IMR-90 (cell line): ENCODE data around the gene DAAM2. TPM values are rescaled to one million over a fixed set of nuclear protein-coding genes. Genes with fewer than 3 reads are reported as not detected.

ENCODE experiments used
- ATAC-seq: fragments of 200-7000 bp; cut with Tn5 transposase; 2 replicates; pipeline ENCODE4 v1.9.1; 2020; ENCODE audit warnings: low read depth, mild to moderate bottlenecking, moderate library complexity
- BruUV-seq: library from RNA; stranded (reverse); fragments of 400-500 nt; replicated peaks from 2 replicates; lab custom pipeline; 2021; lab: Mats Ljungman, UMichigan
- CTCF ChIA-PET: fragments of 300-600 bp; formaldehyde crosslinking; extraction: SDS; loops from one replicate; lab custom pipeline; 2021; ENCODE audit warnings: antibody characterized with exemption; lab: Yijun Ruan, JAX
- POLR2A ChIA-PET: fragments of 300-600 bp; sonication (Branson Sonifier 250); formaldehyde crosslinking; loops from one replicate; lab custom pipeline; 2022; ENCODE audit warnings: antibody characterized with exemption; ENCODE audit not compliant: unreplicated experiment; lab: Charles Lee
- DNase-seq: peaks from one replicate; pipeline ENCODE4 v3.0.0; 2013
- H2AFZ ChIP-seq: replicated peaks from 2 replicates; pipeline ENCODE3; 2013; ENCODE audit warnings: low read length, mild to moderate bottlenecking; ENCODE audit not compliant: poor library complexity
- H2AK5ac ChIP-seq: 2 replicates; pipeline ENCODE4 v1.6.1; 2013; ENCODE audit warnings: low read depth, low read length, inconsistent platforms
- H2AK9ac ChIP-seq: replicated peaks from 2 replicates; pipeline ENCODE3; 2013; ENCODE audit warnings: mild to moderate bottlenecking, low read depth, low read length, moderate library complexity; ENCODE audit not compliant: poor library complexity
- H2BK120ac ChIP-seq: 2 replicates; pipeline ENCODE4 v1.6.1; 2013; ENCODE audit warnings: low read depth, low read length, inconsistent platforms
- H2BK15ac ChIP-seq: 3 replicates; pipeline ENCODE4 v1.6.1; 2013; ENCODE audit warnings: low read depth, low read length, inconsistent platforms
- H2BK20ac ChIP-seq: 2 replicates; pipeline ENCODE4 v1.6.1; 2013; ENCODE audit warnings: low read depth, mild to moderate bottlenecking, inconsistent platforms, low read length, moderate library complexity
- H2BK5ac ChIP-seq: 2 replicates; pipeline ENCODE4 v1.6.1; 2013; ENCODE audit warnings: mild to moderate bottlenecking, low read depth, low read length, inconsistent platforms; ENCODE audit not compliant: poor library complexity, severe bottlenecking
- H3K14ac ChIP-seq: replicated peaks from 2 replicates; pipeline ENCODE4 v1.6.1; 2013; ENCODE audit warnings: low read depth, low read length, inconsistent platforms
- H3K18ac ChIP-seq: 2 replicates; pipeline ENCODE4 v1.6.1; 2013; ENCODE audit warnings: low read depth, low read length, control low read depth
- H3K23ac ChIP-seq: 2 replicates; pipeline ENCODE4 v1.6.1; 2013; ENCODE audit warnings: low read depth, low read length, inconsistent platforms
- H3K27ac ChIP-seq: 2 replicates; pipeline ENCODE4 v1.5.1; 2013; ENCODE audit warnings: mild to moderate bottlenecking, control low read depth, low read length; ENCODE audit not compliant: insufficient read depth
- H3K27me3 ChIP-seq: 2 replicates; pipeline ENCODE4 v1.6.1; 2013; ENCODE audit warnings: low read length; ENCODE audit not compliant: control insufficient read depth, insufficient read depth
- H3K36me3 ChIP-seq: 2 replicates; pipeline ENCODE4 v1.6.1; 2013; ENCODE audit warnings: low read length, mixed read lengths; ENCODE audit not compliant: control insufficient read depth, insufficient read depth
- H3K4ac ChIP-seq: 2 replicates; pipeline ENCODE4 v1.6.1; 2013; ENCODE audit warnings: low read depth, low read length, inconsistent platforms
- H3K4me1 ChIP-seq: 2 replicates; pipeline ENCODE4 v1.6.1; 2013; ENCODE audit warnings: low read length, mixed read lengths; ENCODE audit not compliant: control insufficient read depth, insufficient read depth
- H3K4me2 ChIP-seq: 2 replicates; pipeline ENCODE4 v1.6.1; 2013; ENCODE audit warnings: low read depth, mild to moderate bottlenecking, control low read depth, low read length, moderate library complexity
- H3K4me3 ChIP-seq: 2 replicates; pipeline ENCODE4 v1.5.1; 2013; ENCODE audit warnings: low read depth, mild to moderate bottlenecking, control low read depth, low read length, moderate library complexity; ENCODE audit not compliant: insufficient read depth
- H3K56ac ChIP-seq: 2 replicates; pipeline ENCODE4 v1.6.1; 2013; ENCODE audit warnings: low read length, inconsistent platforms; ENCODE audit not compliant: insufficient read depth; ENCODE audit errors: extremely low read depth
- H3K79me1 ChIP-seq, 2 experiments: 2 replicates each; pipeline ENCODE4 v1.6.1; 2013; ENCODE audit warnings: low read length in 2 of 2, inconsistent platforms in 1 of 2, low read depth in 1 of 2
- H3K9ac ChIP-seq: 2 replicates; pipeline ENCODE4 v1.6.1; 2013; ENCODE audit warnings: low read depth, low read length, control low read depth
- H3K9me1 ChIP-seq: 2 replicates; pipeline ENCODE4 v1.6.1; 2013; ENCODE audit warnings: low read length, inconsistent platforms; ENCODE audit not compliant: insufficient read depth
- H3K9me3 ChIP-seq: 2 replicates; pipeline ENCODE4 v1.6.1; 2013; ENCODE audit warnings: low read length; ENCODE audit not compliant: control insufficient read depth, insufficient read depth
- H4K20me1 ChIP-seq: 2 replicates; pipeline ENCODE4 v1.6.1; 2013; ENCODE audit warnings: low read length, inconsistent platforms; ENCODE audit not compliant: insufficient read depth
- H4K5ac ChIP-seq: 2 replicates; pipeline ENCODE4 v1.6.1; 2013; ENCODE audit warnings: mild to moderate bottlenecking, low read depth, low read length, control low read depth
- H4K8ac ChIP-seq, 2 experiments: 2 replicates each; pipeline ENCODE4 v1.6.1; 2013; ENCODE audit warnings: low read depth in 2 of 2, low read length in 2 of 2, control low read depth in 1 of 2, inconsistent platforms in 1 of 2
- H4K91ac ChIP-seq: 2 replicates; pipeline ENCODE4 v1.6.1; 2013; ENCODE audit warnings: low read depth, low read length, inconsistent platforms; ENCODE audit not compliant: insufficient read depth
- MAFK ChIP-seq: IDR thresholded peaks from 2 replicates; pipeline ENCODE4 v1.6.1; 2012; ENCODE audit warnings: low read depth, low read length, improper control_type of control experiment
- MXI1 ChIP-seq: IDR thresholded peaks from 2 replicates; pipeline ENCODE4 v1.6.1; 2012; ENCODE audit warnings: low read depth, mild to moderate bottlenecking, low read length, moderate library complexity, borderline replicate concordance
- RCOR1 ChIP-seq: IDR thresholded peaks from 2 replicates; pipeline ENCODE4 v1.6.1; 2012; ENCODE audit warnings: mild to moderate bottlenecking, low read length, improper control_type of control experiment; ENCODE audit not compliant: insufficient replicate concordance
- SMC3 ChIP-seq: fragments of 150-350 bp; IDR thresholded peaks from 2 replicates; pipeline ENCODE4 v1.6.1; 2016; ENCODE audit warnings: low read depth, mild to moderate bottlenecking, antibody characterized with exemption, low read length, moderate library complexity
- WGBS, 2 experiments: methylation state at CpG; one replicate each; pipeline versions ENCODE4 v1.1.5 to v1.1.7; 2013; ENCODE audit warnings: missing lambda C conversion rate in 2 of 2; ENCODE audit not compliant: insufficient read length in 1 of 2; ENCODE audit errors: extremely low coverage in 2 of 2; 5-methylcytosine and 5-hydroxymethylcytosine counted together
- dilution Hi-C: fragments of 300-500 bp; cut with HindIII; formaldehyde crosslinking; loops from one replicate; pipeline ENCODE4 v1.14.3; 2018; ENCODE audit warnings: low sequenced_read_pairs; ENCODE audit not compliant: unreplicated experiment
- in situ Hi-C: fragments of 300-500 bp; cut with MboI; formaldehyde crosslinking; loops from 3 replicates; pipeline ENCODE4 v1.14.3; 2019; ENCODE audit warnings: low sequenced_read_pairs, inconsistent platforms, mixed read lengths
- intact Hi-C: fragments of 100-400 bp; cut with micrococcal nuclease; formaldehyde crosslinking; loops from 2 replicates; pipeline ENCODE4 v1.10.0; 2022
- polyA plus RNA-seq, 3 experiments: library from polyadenylated mRNA; depleted of rRNA; stranded (reverse); fragments of >200 nt; gene quantifications; 2 replicates each; pipeline ENCODE4 v1.2.3, GENCODE V29; 2012; ENCODE audit warnings: low replicate concordance in 1 of 3
- total RNA-seq: library from RNA; depleted of rRNA; stranded (reverse); fragments of >200 nt; gene quantifications from 2 replicates; pipeline ENCODE4 v1.2.3, GENCODE V29; 2012
- TF ChIP-seq, protein P1 (sequence below): fragments of 150-350 bp; IDR thresholded peaks from 2 replicates; pipeline ENCODE4 v1.6.1; 2017; ENCODE audit warnings: mild to moderate bottlenecking, antibody characterized with exemption, low read length, low read depth
- TF ChIP-seq, protein P2 (sequence below): fragments of 150-350 bp; IDR thresholded peaks from 2 replicates; pipeline ENCODE4 v1.6.1; 2016; ENCODE audit warnings: low read depth, mild to moderate bottlenecking, low read length, moderate library complexity, borderline replicate concordance

Gene DAAM2
- total and polyA plus RNA-seq, 2 of the 4 experiments (the other 2 are of a cell fraction) = 11.2 to 12.9 TPM

DNA sequence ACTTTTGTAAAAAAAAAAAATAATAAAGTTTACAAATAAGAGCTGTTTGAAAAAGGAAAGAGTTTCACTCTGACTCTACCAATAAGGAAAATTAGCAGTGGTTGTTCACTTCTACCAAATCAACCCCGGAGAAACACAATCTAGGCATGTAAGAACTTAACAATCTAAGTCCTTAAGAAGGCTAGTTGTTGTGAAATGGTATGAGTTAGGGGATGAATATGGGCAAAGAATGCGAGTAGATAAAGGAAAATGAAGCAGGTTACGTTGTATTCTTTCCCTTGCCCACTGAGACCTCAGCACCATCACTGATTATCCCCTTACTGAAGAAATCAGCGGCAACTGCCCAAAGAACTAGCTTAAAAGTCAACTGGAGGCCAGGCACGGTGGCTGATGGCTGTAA, 126.7 kb downstream of the DAAM2 start:
- Histone ChIP-seq H2BK15ac (no peak overlapping the region), H3K18ac (no peak overlapping the region), H3K36me3 (peaks cover 34% of the 10 kb centered on the region), H2BK5ac (no peak overlapping the region), H3K9me1 (no peaks in the 10 kb centered on the region; the same call in 1 of the 2 replicates), H4K91ac (no peak overlapping the region), H3K4me2 (no peak overlapping the region), H2AK5ac (no peak overlapping the region), H2BK120ac (no peak overlapping the region), H3K23ac (no peak overlapping the region), H3K79me1 (peaks cover 0 to 6% of the 10 kb centered on the region in 2 experiments; a peak in 1 of 4 replicates), H3K56ac (no peak overlapping the region), H2AFZ (no peak overlapping the region), H4K20me1 (no peaks in the 10 kb centered on the region), H3K4me3 (no peak overlapping the region), H3K27ac (no peak overlapping the region), H3K9ac (no peak overlapping the region), H4K8ac (no peak overlapping the region), H2BK20ac (no peak overlapping the region), H3K9me3 (no peaks in the 10 kb centered on the region), H3K27me3 (no peaks in the 10 kb centered on the region), H3K14ac (no peak overlapping the region), H3K4ac (no peak overlapping the region), H2AK9ac (no peak overlapping the region), H3K4me1 (no peaks in the 10 kb centered on the region), H4K5ac (no peak overlapping the region)
- intact Hi-C loops = no loop called here
- DNase-seq = no peak
- in situ Hi-C loops = no loop called here
- ATAC-seq = no peak
- CTCF ChIA-PET = no interaction called here
- dilution Hi-C loops = no loop called here
- POLR2A ChIA-PET = no interaction called here
- 40 to 100% methylated on average over 1 of the region's 5 CpGs for WGBS, 2 experiments
- no TSS peak for BruUV-seq
- no peak for TF ChIP-seq RCOR1
- no peak for TF ChIP-seq MAFK
- no peak for TF ChIP-seq MXI1
- TF ChIP-seq, protein P1, sequence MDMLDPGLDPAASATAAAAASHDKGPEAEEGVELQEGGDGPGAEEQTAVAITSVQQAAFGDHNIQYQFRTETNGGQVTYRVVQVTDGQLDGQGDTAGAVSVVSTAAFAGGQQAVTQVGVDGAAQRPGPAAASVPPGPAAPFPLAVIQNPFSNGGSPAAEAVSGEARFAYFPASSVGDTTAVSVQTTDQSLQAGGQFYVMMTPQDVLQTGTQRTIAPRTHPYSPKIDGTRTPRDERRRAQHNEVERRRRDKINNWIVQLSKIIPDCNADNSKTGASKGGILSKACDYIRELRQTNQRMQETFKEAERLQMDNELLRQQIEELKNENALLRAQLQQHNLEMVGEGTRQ = no peak
- TF ChIP-seq, protein P2, sequence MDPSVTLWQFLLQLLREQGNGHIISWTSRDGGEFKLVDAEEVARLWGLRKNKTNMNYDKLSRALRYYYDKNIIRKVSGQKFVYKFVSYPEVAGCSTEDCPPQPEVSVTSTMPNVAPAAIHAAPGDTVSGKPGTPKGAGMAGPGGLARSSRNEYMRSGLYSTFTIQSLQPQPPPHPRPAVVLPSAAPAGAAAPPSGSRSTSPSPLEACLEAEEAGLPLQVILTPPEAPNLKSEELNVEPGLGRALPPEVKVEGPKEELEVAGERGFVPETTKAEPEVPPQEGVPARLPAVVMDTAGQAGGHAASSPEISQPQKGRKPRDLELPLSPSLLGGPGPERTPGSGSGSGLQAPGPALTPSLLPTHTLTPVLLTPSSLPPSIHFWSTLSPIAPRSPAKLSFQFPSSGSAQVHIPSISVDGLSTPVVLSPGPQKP = no peak
- TF ChIP-seq SMC3 = no peak
